VCaP (cell line): ENCODE data around the gene CPNE8.

Source experiments
- H3K27ac ChIP-seq: fragments of 450-650 bp; 2 replicates; pipeline ENCODE4 v1.5.1; 2017
- CTCF ChIP-seq: fragments of 450-650 bp; conservative IDR thresholded peaks from 2 replicates; pipeline ENCODE4 v1.5.1; 2017; ENCODE audit warnings: mild to moderate bottlenecking, moderate library complexity

CPNE8 gene

GRCh38 chr12:38669530-38669929, 235.9 kb downstream of the CPNE8 start:
- TF ChIP-seq CTCF: no peak
- H3K27ac ChIP-seq: no peak overlapping the region

GRCh38 chr12:38669081-38669480, 236.3 kb downstream of the CPNE8 start:
- no peak overlapping the region for H3K27ac ChIP-seq
- no peak for TF ChIP-seq CTCF

GRCh38 chr12:38666425-38666824, 239.0 kb downstream of the CPNE8 start:
- H3K27ac ChIP-seq: no peak overlapping the region
- no peak for TF ChIP-seq CTCF

GRCh38 chr12:38664661-38665269, 240.6 kb downstream of the CPNE8 start:
- peak; percentile 89 for TF ChIP-seq CTCF

GRCh38 chr12:38662829-38663228, 242.6 kb downstream of the CPNE8 start:
- H3K27ac ChIP-seq: no peak overlapping the region
- TF ChIP-seq CTCF: no peak

More at GRCh38 chr12:38664661-38665269, 240.6 kb downstream of the CPNE8 start:
- no peak overlapping the region for H3K27ac ChIP-seq

- H3K27ac ChIP-seq: no peak overlapping the region
- no peak for TF ChIP-seq CTCF
These were observed 251.7 kb downstream of the CPNE8 start for GRCh38 chr12:38653650-38654049.

GRCh38 chr12:38648813-38649212, 256.6 kb downstream of the CPNE8 start:
- no peak for TF ChIP-seq CTCF
- H3K27ac ChIP-seq: no peak overlapping the region
